Bronchial epithelial cell (primary cell): ENCODE measurements around the gene AGBL3. TPM values are rescaled to one million over a fixed set of nuclear protein-coding genes. Genes with fewer than 3 reads are reported as not detected.
A peak's percentile ranks its signal among the peaks of the same experiment; 100 is the strongest.

ENCODE experiments used
- DNase-seq: peaks from one replicate; pipeline ENCODE4 v3.0.0-alpha.2; 2010; ENCODE audit warnings: low read depth
- FAIRE-seq: peaks from 2 replicates; lab custom pipeline; 2011; peaks lifted over from hg19 to GRCh38; lab: Jason Lieb, UNC
- H3K27me3 ChIP-seq: 2 replicates; pipeline ENCODE4 v1.5.1; 2011; ENCODE audit warnings: low read length; ENCODE audit not compliant: control insufficient read depth, insufficient read depth
- H3K36me3 ChIP-seq: 2 replicates; pipeline ENCODE4 v1.5.1; 2011; ENCODE audit warnings: low read length; ENCODE audit not compliant: control insufficient read depth, insufficient read depth
- H3K4me3 ChIP-seq: 2 replicates; pipeline ENCODE4 v1.5.1; 2011; ENCODE audit warnings: mild to moderate bottlenecking, low read depth, low read length, control low read depth
- total RNA-seq: library from RNA; depleted of rRNA; stranded (reverse); fragments of >200 nt; gene quantifications from 2 replicates; pipeline ENCODE4 v1.2.1, GENCODE V29; 2014
- TF ChIP-seq, protein P1 (sequence below): IDR thresholded peaks from 2 replicates; pipeline ENCODE4 v1.5.1; 2011; ENCODE audit warnings: mild to moderate bottlenecking, moderate library complexity, low read length, control low read depth, inconsistent platforms; ENCODE audit not compliant: insufficient read depth, severe bottlenecking

AGBL3 gene
- total RNA-seq, 1 donor from 2014 or later: 1.8 TPM

GRCh38 chr7:135098391-135098790 is 112.1 kb downstream of the AGBL3 start:
- Histone ChIP-seq H3K36me3 (no peaks in the 10 kb centered on the region), H3K4me3 (no peak overlapping the region), H3K27me3 (no peaks in the 10 kb centered on the region)
- TF ChIP-seq, protein P1, sequence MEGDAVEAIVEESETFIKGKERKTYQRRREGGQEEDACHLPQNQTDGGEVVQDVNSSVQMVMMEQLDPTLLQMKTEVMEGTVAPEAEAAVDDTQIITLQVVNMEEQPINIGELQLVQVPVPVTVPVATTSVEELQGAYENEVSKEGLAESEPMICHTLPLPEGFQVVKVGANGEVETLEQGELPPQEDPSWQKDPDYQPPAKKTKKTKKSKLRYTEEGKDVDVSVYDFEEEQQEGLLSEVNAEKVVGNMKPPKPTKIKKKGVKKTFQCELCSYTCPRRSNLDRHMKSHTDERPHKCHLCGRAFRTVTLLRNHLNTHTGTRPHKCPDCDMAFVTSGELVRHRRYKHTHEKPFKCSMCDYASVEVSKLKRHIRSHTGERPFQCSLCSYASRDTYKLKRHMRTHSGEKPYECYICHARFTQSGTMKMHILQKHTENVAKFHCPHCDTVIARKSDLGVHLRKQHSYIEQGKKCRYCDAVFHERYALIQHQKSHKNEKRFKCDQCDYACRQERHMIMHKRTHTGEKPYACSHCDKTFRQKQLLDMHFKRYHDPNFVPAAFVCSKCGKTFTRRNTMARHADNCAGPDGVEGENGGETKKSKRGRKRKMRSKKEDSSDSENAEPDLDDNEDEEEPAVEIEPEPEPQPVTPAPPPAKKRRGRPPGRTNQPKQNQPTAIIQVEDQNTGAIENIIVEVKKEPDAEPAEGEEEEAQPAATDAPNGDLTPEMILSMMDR: no peak
- DNase-seq (peak; percentile 11), FAIRE-seq (no peak)

- FAIRE-seq: no peak
- no peaks in the 10 kb centered on the region for H3K36me3 ChIP-seq
- DNase-seq: peak; percentile 83
- H3K27me3 ChIP-seq: no peaks in the 10 kb centered on the region
- TF ChIP-seq, protein P1: no peak
- H3K4me3 ChIP-seq: no peak overlapping the region
These were observed 114.5 kb downstream of the AGBL3 start for GRCh38 chr7:135100856-135101255.

- H3K4me3 ChIP-seq: no peak overlapping the region
- H3K36me3 ChIP-seq: no peaks in the 10 kb centered on the region
- FAIRE-seq (no peak), DNase-seq (no peak)
- H3K27me3 ChIP-seq: no peaks in the 10 kb centered on the region
- TF ChIP-seq, protein P1: no peak
These were observed 116.1 kb downstream of the AGBL3 start for GRCh38 chr7:135102372-135102771.

DNA sequence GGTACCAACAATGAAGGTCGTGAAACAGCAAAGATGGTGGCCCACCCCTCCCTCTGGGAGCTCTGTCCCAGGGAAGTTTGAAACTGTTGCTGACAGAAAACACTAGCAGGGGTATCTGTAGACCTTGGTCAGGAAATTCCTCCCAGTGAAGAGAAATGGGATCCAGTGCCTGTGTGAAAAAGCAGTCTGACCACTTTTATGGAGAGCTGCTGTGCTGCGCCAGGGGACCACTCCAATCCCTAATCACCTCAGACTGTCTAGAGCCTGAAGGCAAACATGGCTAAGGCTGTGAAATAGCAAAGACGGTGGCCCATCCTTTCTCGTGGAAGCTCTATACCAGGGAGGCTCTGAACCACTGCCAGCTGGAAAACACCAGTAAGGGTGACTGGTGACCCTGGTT is 123.3 kb downstream of the AGBL3 start:
- FAIRE-seq (no peak), DNase-seq (no peak)
- Histone ChIP-seq H3K36me3 (no peaks in the 10 kb centered on the region), H3K27me3 (no peaks in the 10 kb centered on the region), H3K4me3 (no peak overlapping the region)
- TF ChIP-seq, protein P1: no peak

- TF ChIP-seq, protein P1: no peak
- H3K36me3 ChIP-seq: no peaks in the 10 kb centered on the region
These were observed 123.7 kb downstream of the AGBL3 start for GRCh38 chr7:135109976-135110375.

GRCh38 chr7:135111379-135111778 is 125.1 kb downstream of the AGBL3 start:
- Histone ChIP-seq H3K36me3 (no peaks in the 10 kb centered on the region), H3K27me3 (no peaks in the 10 kb centered on the region), H3K4me3 (no peak overlapping the region)
- no peak for FAIRE-seq
- TF ChIP-seq, protein P1: no peak
- DNase-seq: peak; percentile 3

More at GRCh38 chr7:135109976-135110375, 123.7 kb downstream of the AGBL3 start:
- no peak for DNase-seq
- H3K27me3 ChIP-seq: no peaks in the 10 kb centered on the region
- FAIRE-seq: no peak
- H3K4me3 ChIP-seq: no peak overlapping the region
